Tibial nerve (tissue), 4 donors: Measurements from ENCODE around the gene CFAP251. TPM values are rescaled to one million over a fixed set of nuclear protein-coding genes. Genes with fewer than 3 reads are reported as not detected.

Experiments
- DNase-seq, 2 donors: peaks; one replicate each; pipeline ENCODE4 v3.0.0-alpha.2; 2019; ENCODE audit warnings: low spot score in 2 of 2
- H3K27ac ChIP-seq, 4 donors: fragments of 200-600 bp; sonication (generic) in 3 of 4; one replicate each; pipeline ENCODE4 v1.5.1; 2017 to 2019; ENCODE audit warnings: mild to moderate bottlenecking in 1 of 4
- H3K27me3 ChIP-seq, 2 donors: fragments of 200-600 bp; sonication (generic) in 1 of 2; one replicate each; pipeline versions ENCODE4 v1.5.1 to v1.6.0; 2017 to 2019
- H3K36me3 ChIP-seq, 3 donors: fragments of 200-600 bp; sonication (generic); one replicate each; pipeline ENCODE4 v1.5.1; 2018 to 2019
- H3K4me1 ChIP-seq, 4 donors: fragments of 200-600 bp; sonication (generic) in 3 of 4; one replicate each; pipeline ENCODE4 v1.5.1; 2017 to 2019
- H3K4me3 ChIP-seq, 4 donors: fragments of 200-600 bp; sonication (generic) in 3 of 4; one replicate each; pipeline ENCODE4 v1.5.1; 2017 to 2019; ENCODE audit warnings: mild to moderate bottlenecking in 1 of 4, moderate library complexity in 1 of 4
- H3K9me3 ChIP-seq, 4 donors: fragments of 200-600 bp; sonication (generic) in 3 of 4; one replicate each; pipeline ENCODE4 v1.5.1; 2017 to 2019
- EP300 ChIP-seq, 2 donors: sonication (generic); formaldehyde crosslinking; IDR thresholded peaks; one replicate each; pipeline ENCODE4 v1.6.1; 2017; ENCODE audit warnings: antibody characterized with exemption in 2 of 2, mild to moderate bottlenecking in 1 of 2
- POLR2A ChIP-seq, 2 donors: fragments of 450-650 bp; IDR thresholded peaks; one replicate each; pipeline ENCODE4 v1.6.1; 2017; ENCODE audit warnings: antibody characterized with exemption in 2 of 2, mild to moderate bottlenecking in 2 of 2, moderate library complexity in 2 of 2
- WGBS, 2 donors: methylation state at CpG; one replicate each; pipeline ENCODE4 v1.1.5; 2018; 5-methylcytosine and 5-hydroxymethylcytosine counted together
- total RNA-seq, 4 donors: library from RNA; depleted of rRNA; stranded (reverse); fragments of >200 nt; gene quantifications; one replicate each; pipeline ENCODE4 v1.1.0, GENCODE V29; 2016
- TF ChIP-seq, protein P1 (sequence below), 5 experiments: fragments of 200-600 bp in 3 of 5; fragments of 450-650 bp in 2 of 5; sonication (generic) in 3 of 5; IDR thresholded peaks; one replicate each; pipeline ENCODE4 v1.5.1; 2016 to 2019; ENCODE audit warnings: antibody characterized with exemption in 5 of 5, mild to moderate bottlenecking in 3 of 5, moderate library complexity in 2 of 5

The CFAP251 gene
- total RNA-seq, 4 donors from 2014 or later: 3.0 to 5.4 (median 3.9) TPM

DNA sequence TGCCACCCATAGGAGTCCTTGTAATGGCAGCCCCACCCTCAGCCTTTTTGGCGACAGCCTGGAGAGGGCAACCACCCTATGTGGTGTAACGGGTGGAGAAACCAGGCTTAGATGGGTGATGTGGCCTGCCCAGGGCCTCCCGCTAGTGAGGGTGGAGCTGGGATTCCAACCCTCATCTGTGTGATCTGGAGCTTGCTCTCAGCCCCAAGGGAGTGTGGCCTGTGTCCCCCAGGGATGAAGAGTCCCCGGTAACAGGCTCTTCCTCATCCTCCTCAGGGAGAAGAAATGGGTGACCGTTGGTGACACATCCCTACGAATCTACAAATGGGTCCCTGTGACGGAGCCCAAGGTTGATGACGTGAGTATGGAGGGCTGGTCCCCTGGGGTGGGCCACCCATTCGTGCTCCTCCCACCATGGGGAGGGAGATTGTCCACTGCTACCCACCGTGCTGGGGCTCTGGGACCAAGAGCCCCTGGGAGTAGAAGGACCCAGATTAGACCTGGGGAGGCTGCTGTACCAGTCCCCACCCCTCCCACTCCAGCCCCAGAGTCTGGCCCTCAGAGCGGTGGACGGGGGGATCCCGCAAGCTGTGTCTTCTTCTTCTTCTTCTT lies 112.1 kb downstream of the CFAP251 start:
- Histone ChIP-seq H3K4me1 (peaks cover 0 to 6% (median 0%) of the 10 kb centered on the region in 4 donors), H3K27me3 (no peaks in the 10 kb centered on the region), H3K9me3 (no peaks in the 10 kb centered on the region), H3K36me3 (peaks cover 0 to 9% (median 0%) of the 10 kb centered on the region in 3 donors), H3K4me3 (no peak overlapping the region), H3K27ac (no peak overlapping the region)
- DNase-seq: no peak
- TF ChIP-seq EP300 (IDR thresholded peaks at IDR 0.05) (no peak), POLR2A (IDR thresholded peaks at IDR 0.05) (no peak)
- TF ChIP-seq, protein P1, sequence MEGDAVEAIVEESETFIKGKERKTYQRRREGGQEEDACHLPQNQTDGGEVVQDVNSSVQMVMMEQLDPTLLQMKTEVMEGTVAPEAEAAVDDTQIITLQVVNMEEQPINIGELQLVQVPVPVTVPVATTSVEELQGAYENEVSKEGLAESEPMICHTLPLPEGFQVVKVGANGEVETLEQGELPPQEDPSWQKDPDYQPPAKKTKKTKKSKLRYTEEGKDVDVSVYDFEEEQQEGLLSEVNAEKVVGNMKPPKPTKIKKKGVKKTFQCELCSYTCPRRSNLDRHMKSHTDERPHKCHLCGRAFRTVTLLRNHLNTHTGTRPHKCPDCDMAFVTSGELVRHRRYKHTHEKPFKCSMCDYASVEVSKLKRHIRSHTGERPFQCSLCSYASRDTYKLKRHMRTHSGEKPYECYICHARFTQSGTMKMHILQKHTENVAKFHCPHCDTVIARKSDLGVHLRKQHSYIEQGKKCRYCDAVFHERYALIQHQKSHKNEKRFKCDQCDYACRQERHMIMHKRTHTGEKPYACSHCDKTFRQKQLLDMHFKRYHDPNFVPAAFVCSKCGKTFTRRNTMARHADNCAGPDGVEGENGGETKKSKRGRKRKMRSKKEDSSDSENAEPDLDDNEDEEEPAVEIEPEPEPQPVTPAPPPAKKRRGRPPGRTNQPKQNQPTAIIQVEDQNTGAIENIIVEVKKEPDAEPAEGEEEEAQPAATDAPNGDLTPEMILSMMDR (IDR thresholded peaks at IDR 0.05): no peak
- WGBS, 2 donors: 89 to 97% methylated on average over 11 of the region's 13 CpGs

DNA sequence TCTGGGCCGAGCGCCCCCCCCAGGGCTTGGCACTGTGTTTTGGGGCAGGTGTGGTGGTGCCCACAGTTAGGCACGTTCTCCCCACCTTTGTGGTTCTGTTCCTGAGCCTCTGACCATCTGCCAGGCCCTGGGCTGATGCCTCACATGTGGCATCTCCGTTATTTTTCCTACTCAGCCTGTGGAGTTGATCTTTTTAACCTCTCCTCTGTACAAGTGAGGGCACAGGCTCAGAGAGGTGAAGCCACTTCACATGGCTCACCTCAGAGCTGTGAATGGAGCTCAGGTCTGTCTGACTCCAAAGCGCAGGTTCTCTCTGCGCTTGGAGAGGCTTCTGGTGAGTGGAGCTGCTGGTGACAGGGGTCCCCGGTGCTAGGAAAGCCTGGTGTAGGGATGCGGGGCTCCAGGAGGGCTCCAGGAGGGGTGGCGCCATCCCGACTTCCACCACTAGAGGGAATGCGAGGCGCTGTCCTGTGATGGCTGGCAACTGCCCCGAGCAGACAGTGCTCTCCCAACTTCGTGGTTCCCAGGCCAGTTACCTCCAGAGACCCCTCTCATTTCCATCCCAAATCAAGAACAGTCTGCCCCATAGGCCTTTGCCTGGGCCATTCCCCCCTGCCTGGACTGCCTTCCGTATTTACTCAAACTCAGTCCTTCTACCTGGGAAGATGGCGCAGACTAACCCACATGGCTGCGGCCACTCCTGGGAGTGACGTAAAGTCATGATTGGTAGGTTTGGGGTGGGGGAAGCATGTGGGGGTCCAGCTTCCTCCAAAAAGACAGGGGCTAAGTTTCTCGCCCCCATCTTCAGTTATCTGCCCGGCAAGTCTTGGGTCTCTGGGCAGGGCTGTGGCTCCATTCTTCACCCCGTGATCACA lies 113.2 kb downstream of the CFAP251 start:
- no peak overlapping the region for H3K27ac ChIP-seq

DNA sequence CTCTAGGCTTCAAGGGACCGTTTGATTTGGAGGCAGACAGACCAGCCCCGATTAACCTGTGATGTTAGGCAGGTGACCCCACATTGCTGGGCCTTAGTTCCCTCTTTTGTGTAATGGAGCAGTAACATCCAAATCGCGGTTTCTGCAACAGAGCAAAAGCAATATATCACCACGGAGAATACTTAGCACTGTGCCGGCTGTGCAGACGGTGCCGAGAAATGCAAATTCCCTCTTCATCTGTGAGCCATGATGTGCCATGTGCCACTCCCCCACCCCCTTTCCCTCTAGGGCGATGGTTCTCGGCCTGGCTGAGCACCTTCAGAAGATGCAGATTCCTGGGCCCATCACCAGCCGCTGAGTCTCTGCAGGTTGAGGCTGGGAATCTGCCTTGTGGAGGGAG lies 114.2 kb downstream of the CFAP251 start:
- no peaks in the 10 kb centered on the region for H3K9me3 ChIP-seq
- peaks cover 0 to 6% (median 0%) of the 10 kb centered on the region in 4 donors for H3K4me1 ChIP-seq
- DNase-seq: no peak
- H3K36me3 ChIP-seq: peaks cover 0 to 29% (median 0%) of the 10 kb centered on the region in 3 donors
- TF ChIP-seq POLR2A (IDR thresholded peaks at IDR 0.05) (no peak), EP300 (IDR thresholded peaks at IDR 0.05) (no peak)
- TF ChIP-seq, protein P1 (IDR thresholded peaks at IDR 0.05): no peak
- H3K27ac ChIP-seq: no peak overlapping the region
- 92 to 95% methylated on average over 11 of the region's 11 CpGs for WGBS, 2 donors
- no peaks in the 10 kb centered on the region for H3K27me3 ChIP-seq
- H3K4me3 ChIP-seq: no peak overlapping the region

More for the DNA sequence above, 113.2 kb downstream of the CFAP251 start:
- Histone ChIP-seq H3K27me3 (no peaks in the 10 kb centered on the region), H3K4me1 (peaks cover 0 to 6% (median 0%) of the 10 kb centered on the region in 4 donors), H3K4me3 (no peak overlapping the region), H3K36me3 (peaks cover 0 to 19% (median 0%) of the 10 kb centered on the region in 3 donors), H3K9me3 (no peaks in the 10 kb centered on the region)
- no peak for TF ChIP-seq EP300 (IDR thresholded peaks at IDR 0.05)
- TF ChIP-seq, protein P1 (IDR thresholded peaks at IDR 0.05): peak; percentile 37 to 58 (median 52)
- DNase-seq: peak in 1 of 2 donors; percentile 20
- WGBS, 2 donors: 63 to 73% methylated on average over 14 to 21 of the region's 21 CpGs

DNA sequence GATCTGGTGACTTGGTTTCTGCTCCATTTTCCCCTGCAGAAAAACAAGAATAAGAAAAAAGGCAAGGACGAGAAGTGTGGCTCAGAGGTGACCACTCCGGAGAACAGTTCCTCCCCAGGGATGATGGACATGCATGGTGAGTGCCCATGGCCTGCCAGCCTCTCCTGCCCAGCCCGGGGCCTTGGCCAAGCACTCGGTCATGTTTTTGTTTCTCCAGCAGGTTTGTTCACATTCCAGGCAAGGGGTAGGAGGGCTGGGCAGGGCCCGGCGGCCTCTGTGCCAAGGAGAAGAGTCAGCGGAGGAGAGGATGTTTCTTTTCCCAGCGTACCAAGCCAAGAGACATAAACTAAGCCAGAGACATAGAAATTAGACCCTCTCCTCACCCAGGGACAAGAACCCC lies 116.9 kb downstream of the CFAP251 start:
- 72 to 88% methylated on average over 8 of the region's 8 CpGs for WGBS, 2 donors
- peaks cover 0 to 43% (median 0%) of the 10 kb centered on the region in 3 donors for H3K36me3 ChIP-seq
- H3K27me3 ChIP-seq: no peaks in the 10 kb centered on the region
- H3K4me1 ChIP-seq: no peaks in the 10 kb centered on the region
- H3K27ac ChIP-seq: no peak overlapping the region
- TF ChIP-seq POLR2A (IDR thresholded peaks at IDR 0.05): no peak
- TF ChIP-seq EP300 (IDR thresholded peaks at IDR 0.05): no peak
- TF ChIP-seq, protein P1 (IDR thresholded peaks at IDR 0.05): no peak
- H3K9me3 ChIP-seq: no peaks in the 10 kb centered on the region
- DNase-seq: no peak
- H3K4me3 ChIP-seq: no peak overlapping the region

DNA sequence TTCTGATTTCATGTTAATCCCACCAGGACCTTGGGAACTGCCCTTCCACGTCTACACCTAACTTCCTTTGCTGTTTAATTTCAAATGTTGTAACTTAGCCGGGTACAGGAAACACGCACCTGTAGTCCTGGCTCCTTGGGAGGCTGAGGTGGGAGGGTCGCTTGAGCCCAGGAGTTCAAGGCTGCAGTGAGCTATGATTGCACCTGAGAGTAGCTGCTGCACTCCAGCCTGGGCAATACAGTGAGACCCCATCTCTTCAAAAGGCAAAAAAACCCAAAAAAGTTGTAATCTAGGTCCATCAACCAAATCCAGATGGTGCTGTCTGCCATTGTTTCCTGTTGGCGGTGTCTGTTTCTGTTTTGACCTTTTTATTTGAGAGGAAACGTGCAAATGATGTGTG lies 117.8 kb downstream of the CFAP251 start:
- H3K9me3 ChIP-seq: no peaks in the 10 kb centered on the region
- H3K36me3 ChIP-seq: peaks cover 0 to 47% (median 0%) of the 10 kb centered on the region in 3 donors
- 92 to 93% methylated on average over 6 of the region's 6 CpGs for WGBS, 2 donors
- no peak for DNase-seq
- H3K27ac ChIP-seq: no peak overlapping the region
- no peaks in the 10 kb centered on the region for H3K4me1 ChIP-seq
- H3K4me3 ChIP-seq: no peak overlapping the region
- H3K27me3 ChIP-seq: no peaks in the 10 kb centered on the region
- TF ChIP-seq, protein P1 (IDR thresholded peaks at IDR 0.05): no peak
- TF ChIP-seq POLR2A (IDR thresholded peaks at IDR 0.05) (no peak), EP300 (IDR thresholded peaks at IDR 0.05) (no peak)
